ENCODE results near the gene CALB2.

- TF ChIP-seq CTCF (IDR thresholded peaks at IDR 0.05) (no peak), EZH2 (IDR thresholded peaks at IDR 0.05; ENCODE audit: borderline replicate concordance, insufficient read depth, low read depth, low read length, poor library complexity, severe bottlenecking) (no peak)
Observed at GRCh38 chr16:71431176-71431575, 72.7 kb downstream of the CALB2 start.
